Vagina (tissue), 2 donors: ENCODE data around the gene ABTB2. TPM values are rescaled to one million over a fixed set of nuclear protein-coding genes. Genes with fewer than 3 reads are reported as not detected.

ENCODE experiments used
- DNase-seq, 2 donors: peaks; one replicate each; pipeline ENCODE4 v3.0.0-alpha.2; 2017; ENCODE audit errors: extremely low spot score in 2 of 2
- H3K27ac ChIP-seq: fragments of 200-600 bp; sonication (generic); one replicate; pipeline ENCODE4 v1.5.1; 2019
- H3K27me3 ChIP-seq: fragments of 200-600 bp; sonication (generic); one replicate; pipeline ENCODE4 v1.5.1; 2019
- H3K36me3 ChIP-seq, 2 donors: fragments of 200-600 bp; sonication (generic); one replicate each; pipeline ENCODE4 v1.5.1; 2017 to 2019
- H3K4me1 ChIP-seq: fragments of 200-600 bp; sonication (generic); one replicate; pipeline ENCODE4 v1.5.1; 2019
- H3K4me3 ChIP-seq, 2 donors: fragments of 200-600 bp; sonication (generic); 1 replicate in 1 of 2; 2 replicates in 1 of 2; pipeline ENCODE4 v1.5.1; 2016 to 2019
- H3K9me3 ChIP-seq: fragments of 200-600 bp; sonication (generic); one replicate; pipeline ENCODE4 v1.5.1; 2019
- CTCF ChIP-seq, 3 experiments: fragments of 450-650 bp in 2 of 3; fragments of 200-600 bp in 1 of 3; sonication (generic) in 1 of 3; IDR thresholded peaks; one replicate each; pipeline ENCODE4 v1.5.1; 2017 to 2019; ENCODE audit warnings: antibody characterized with exemption in 3 of 3, mild to moderate bottlenecking in 2 of 3, moderate library complexity in 2 of 3
- POLR2A ChIP-seq, 2 donors: fragments of 450-650 bp; IDR thresholded peaks; one replicate each; pipeline ENCODE4 v1.6.1; 2017; ENCODE audit warnings: antibody characterized with exemption in 2 of 2, mild to moderate bottlenecking in 2 of 2, moderate library complexity in 2 of 2
- POLR2AphosphoS5 ChIP-seq, 2 donors: sonication (generic); formaldehyde crosslinking; IDR thresholded peaks; one replicate each; pipeline ENCODE4 v1.9.0; 2017; ENCODE audit warnings: antibody characterized with exemption in 2 of 2, mild to moderate bottlenecking in 2 of 2, low read depth in 1 of 2; ENCODE audit not compliant: insufficient read depth in 1 of 2
- intact Hi-C: fragments of 100-400 bp; cut with DNase I; formaldehyde crosslinking; loops from one replicate; pipeline ENCODE4 v1.15.1; 2023
- total RNA-seq: library from RNA; depleted of rRNA; stranded (reverse); fragments of >200 nt; gene quantifications from one replicate; pipeline ENCODE4 v1.2.3, GENCODE V29; 2016

ABTB2 gene
- total RNA-seq, 1 donor from 2014 or later = 10.8 TPM

GRCh38 chr11:34154059-34154875 is 203.5 kb downstream of the ABTB2 start:
- Histone ChIP-seq H3K36me3 (peaks cover 0 to 7% of the 10 kb centered on the region in 2 donors), H3K27ac (no peak overlapping the region), H3K9me3 (no peaks in the 10 kb centered on the region), H3K4me3 (no peak overlapping the region), H3K27me3 (no peaks in the 10 kb centered on the region), H3K4me1 (peaks cover 12% of the 10 kb centered on the region)
- no peak for DNase-seq
- intact Hi-C loops = no loop called here
- TF ChIP-seq POLR2A (IDR thresholded peaks at IDR 0.05) = no peak
- no peak for TF ChIP-seq CTCF (IDR thresholded peaks at IDR 0.05)
- no peak for TF ChIP-seq POLR2AphosphoS5 (IDR thresholded peaks at IDR 0.05; ENCODE audit: insufficient read depth in 1 of 2, low read depth in 1 of 2)

- Histone ChIP-seq H3K4me1 (peaks cover 12% of the 10 kb centered on the region), H3K27ac (no peak overlapping the region), H3K27me3 (no peaks in the 10 kb centered on the region), H3K36me3 (peaks cover 0 to 17% of the 10 kb centered on the region in 2 donors), H3K9me3 (no peaks in the 10 kb centered on the region), H3K4me3 (no peak overlapping the region)
- no peak for DNase-seq
- no peak for TF ChIP-seq POLR2AphosphoS5 (IDR thresholded peaks at IDR 0.05; ENCODE audit: insufficient read depth in 1 of 2, low read depth in 1 of 2)
- TF ChIP-seq POLR2A (IDR thresholded peaks at IDR 0.05) = no peak
- TF ChIP-seq CTCF (IDR thresholded peaks at IDR 0.05) = no peak
- intact Hi-C loops = no loop called here
Observed at GRCh38 chr11:34151916-34152845, 205.6 kb downstream of the ABTB2 start.

- no peaks in the 10 kb centered on the region for H3K27me3 ChIP-seq
- no peak for DNase-seq
- no peak overlapping the region for H3K27ac ChIP-seq
- no peaks in the 10 kb centered on the region for H3K9me3 ChIP-seq
- H3K36me3 ChIP-seq = peaks cover 0 to 27% of the 10 kb centered on the region in 2 donors
- intact Hi-C loops = no loop called here
- H3K4me1 ChIP-seq = peaks cover 12% of the 10 kb centered on the region
- no peak overlapping the region for H3K4me3 ChIP-seq
- TF ChIP-seq POLR2A (IDR thresholded peaks at IDR 0.05) = no peak
- no peak for TF ChIP-seq CTCF (IDR thresholded peaks at IDR 0.05)
- no peak for TF ChIP-seq POLR2AphosphoS5 (IDR thresholded peaks at IDR 0.05; ENCODE audit: insufficient read depth in 1 of 2, low read depth in 1 of 2)
Observed at GRCh38 chr11:34151166-34151565, 206.6 kb downstream of the ABTB2 start.

- H3K27ac ChIP-seq = no peak overlapping the region
- peaks cover 12% of the 10 kb centered on the region for H3K4me1 ChIP-seq
- intact Hi-C loops = no loop called here
- H3K36me3 ChIP-seq = peaks cover 0 to 32% of the 10 kb centered on the region in 2 donors
- DNase-seq = no peak
- TF ChIP-seq POLR2AphosphoS5 (IDR thresholded peaks at IDR 0.05; ENCODE audit: insufficient read depth in 1 of 2, low read depth in 1 of 2) (no peak), CTCF (IDR thresholded peaks at IDR 0.05) (no peak), POLR2A (IDR thresholded peaks at IDR 0.05) (no peak)
- no peak overlapping the region for H3K4me3 ChIP-seq
- no peaks in the 10 kb centered on the region for H3K27me3 ChIP-seq
- H3K9me3 ChIP-seq = no peaks in the 10 kb centered on the region
Observed at GRCh38 chr11:34150494-34151151, 207.2 kb downstream of the ABTB2 start.
